ENCODE results near the gene SWT1. TPM values are rescaled to one million over a fixed set of nuclear protein-coding genes. Genes with fewer than 3 reads are reported as not detected.
"Not testable (repeated sequence)": the region's sequence is repeated elsewhere in the genome, so short reads cannot be mapped to it uniquely, and the experiment has no call there.

SWT1 gene
- total and polyA plus RNA-seq, 9 of the 15 experiments (the other 6 are each of a cell fraction or from before 2014, with no cell fraction given), result 1.5 to 3.4 (median 2.3) TPM

- Histone ChIP-seq H3K27me3 (ENCODE audit: control insufficient read depth in 2 of 2, insufficient read depth in 2 of 2, low read length in 2 of 2) (no peaks in the 10 kb centered on the region), H3K4me2 (ENCODE audit: insufficient read depth, low read length) (no peak overlapping the region), H3K9me1 (ENCODE audit: control insufficient read depth, insufficient read depth, low read length) (no peaks in the 10 kb centered on the region), H3K36me3 (ENCODE audit: control insufficient read depth, insufficient read depth, low read length) (no peaks in the 10 kb centered on the region), H2AFZ (ENCODE audit: low read depth, low read length) (no peak overlapping the region), H3K4me3 (no peak overlapping the region), H3K4me1 (replicated peaks in 1 of 2; ENCODE audit: control insufficient read depth in 2 of 2, insufficient read depth in 2 of 2, low read length in 2 of 2) (no peaks in the 10 kb centered on the region; a peak in 1 of 5 replicates), H3K9me3 (replicated peaks; ENCODE audit: control insufficient read depth, insufficient read depth, low read depth, low read length) (no peaks in the 10 kb centered on the region), H3K9ac (ENCODE audit: insufficient read depth in 1 of 2, low read depth in 2 of 2, low read length in 2 of 2) (no peak overlapping the region), H3K79me2 (ENCODE audit: control insufficient read depth, insufficient read depth, low read length) (no peaks in the 10 kb centered on the region), H3K27ac (ENCODE audit: extremely low read depth, low read depth, low read length) (no peak overlapping the region), H4K20me1 (replicated peaks; ENCODE audit: control insufficient read depth, insufficient read depth, low read length) (no peaks in the 10 kb centered on the region)
- ChIA-PET CTCF (ENCODE audit: low intra/inter-chr PET ratio) (no interaction called here), POLR2A (no interaction called here)
- no peak for DNase-seq (ENCODE audit: extremely low read depth in 1 of 4, low spot score in 3 of 4)
- no peak for TF ChIP-seq SMAD3 (CRISPR knock-in tag; conservative IDR thresholded peaks at IDR 0.05)
- WGBS (ENCODE audit: insufficient coverage, low coverage, missing lambda C conversion rate), result 43% methylated on average over 5 of the region's 5 CpGs
- intact Hi-C loops (cut with micrococcal nuclease), result loop anchor here (10.0 kb wide), 4 partner anchors 106 to 466 kb away; partner anchors contain the start of gene IVNS1ABP
- in situ Hi-C loops (cut with MboI), result no loop called here
- no TSS peak for BruUV-seq (replicated peaks)
- no peak for FAIRE-seq
- no peak for ATAC-seq
These were observed 51.7 kb downstream of the SWT1 start for GRCh38 chr1:185208626-185209180.

- H3K4me1 ChIP-seq (replicated peaks in 1 of 2; ENCODE audit: control insufficient read depth in 2 of 2, insufficient read depth in 2 of 2, low read length in 2 of 2); H3K9me3 ChIP-seq (replicated peaks; ENCODE audit: control insufficient read depth, insufficient read depth, low read depth, low read length); H3K79me2 ChIP-seq (ENCODE audit: control insufficient read depth, insufficient read depth, low read length); H3K9me1 ChIP-seq (ENCODE audit: control insufficient read depth, insufficient read depth, low read length); H4K20me1 ChIP-seq (replicated peaks; ENCODE audit: control insufficient read depth, insufficient read depth, low read length); H2AFZ ChIP-seq (ENCODE audit: low read depth, low read length); H3K9ac ChIP-seq (ENCODE audit: insufficient read depth in 1 of 2, low read depth in 2 of 2, low read length in 2 of 2); CTCF ChIA-PET (ENCODE audit: low intra/inter-chr PET ratio); H3K27me3 ChIP-seq (ENCODE audit: control insufficient read depth in 2 of 2, insufficient read depth in 2 of 2, low read length in 2 of 2); BruUV-seq (replicated peaks); H3K4me3 ChIP-seq; H3K27ac ChIP-seq (ENCODE audit: extremely low read depth, low read depth, low read length); DNase-seq (ENCODE audit: extremely low read depth in 1 of 4, low spot score in 3 of 4); in situ Hi-C loops (cut with MboI); H3K36me3 ChIP-seq (ENCODE audit: control insufficient read depth, insufficient read depth, low read length); FAIRE-seq; H3K4me2 ChIP-seq (ENCODE audit: insufficient read depth, low read length); ATAC-seq; POLR2A ChIA-PET: not testable (repeated sequence)
- TF ChIP-seq RBM25 (IDR thresholded peaks at IDR 0.05; ENCODE audit: low read depth, low read length, severe bottlenecking) (peak; percentile 35), KDM1A (IDR thresholded peaks at IDR 0.05) (peak in 1 of 2 experiments; percentile 48; a peak in 1 of 4 replicates), BCOR (IDR thresholded peaks at IDR 0.05) (peak; percentile 80; the same call in 1 of the 2 replicates), ZNF146 (CRISPR knock-in tag; IDR thresholded peaks at IDR 0.05; ENCODE audit: unreplicated experiment) (peak; percentile 85)
- WGBS (ENCODE audit: insufficient coverage, low coverage, missing lambda C conversion rate), result 36% methylated on average over 1 of the region's 1 CpG
- intact Hi-C loops (cut with micrococcal nuclease), result loop anchor here (10.0 kb wide), 4 partner anchors 105 to 465 kb away; partner anchors contain the start of gene IVNS1ABP
These were observed 52.4 kb downstream of the SWT1 start for GRCh38 chr1:185209357-185209756.
